ENCODE measurements around the gene SELENBP1.
"Not testable (repeated sequence)": the region's sequence is repeated elsewhere in the genome, so short reads cannot be mapped to it uniquely, and the experiment has no call there.

Gene SELENBP1

GRCh38 chr1:151369302-151369610 is 3.2 kb downstream of the SELENBP1 start:
- Histone ChIP-seq H3K36me3 (replicated peaks) (no peaks in the 10 kb centered on the region), H3K27me3 (ENCODE audit: low read depth) (no peaks in the 10 kb centered on the region), H3K9me3 (no peaks in the 10 kb centered on the region), H3K4me3 (no peak overlapping the region), H3K4me1 (0 out of 2 replicates have a peak, but pooled peaks cover 2% of the 10 kb centered on the region)
- DNase-seq (ENCODE audit: low spot score in 2 of 2): no peak
- in situ Hi-C loops (cut with MboI; ENCODE audit: low sequenced_read_pairs): no loop called here

- H3K27me3 ChIP-seq (ENCODE audit: low read depth): no peaks in the 10 kb centered on the region
- H3K4me3 ChIP-seq: no peak overlapping the region
- 0 out of 2 replicates have a peak, but pooled peaks cover 2% of the 10 kb centered on the region for H3K4me1 ChIP-seq
- H3K36me3 ChIP-seq (replicated peaks): no peaks in the 10 kb centered on the region
- H3K9me3 ChIP-seq: no peaks in the 10 kb centered on the region
- peak in 1 of 2 experiments; percentile 0 for DNase-seq (ENCODE audit: low spot score in 2 of 2)
- in situ Hi-C loops (cut with MboI; ENCODE audit: low sequenced_read_pairs): no loop called here
Measured at GRCh38 chr1:151368393-151369301, 3.9 kb downstream of the SELENBP1 start.

GRCh38 chr1:151367658-151368392 is 4.7 kb downstream of the SELENBP1 start:
- no peaks in the 10 kb centered on the region for H3K36me3 ChIP-seq (replicated peaks)
- in situ Hi-C loops (cut with MboI; ENCODE audit: low sequenced_read_pairs): no loop called here
- peaks cover 2% of the 10 kb centered on the region for H3K9me3 ChIP-seq
- no peak overlapping the region for H3K4me3 ChIP-seq
- H3K4me1 ChIP-seq: 0 out of 2 replicates have a peak, but pooled peaks cover 2% of the 10 kb centered on the region
- no peaks in the 10 kb centered on the region for H3K27me3 ChIP-seq (ENCODE audit: low read depth)
- DNase-seq (ENCODE audit: low spot score in 2 of 2): peak in 1 of 2 experiments; percentile 1

DNA sequence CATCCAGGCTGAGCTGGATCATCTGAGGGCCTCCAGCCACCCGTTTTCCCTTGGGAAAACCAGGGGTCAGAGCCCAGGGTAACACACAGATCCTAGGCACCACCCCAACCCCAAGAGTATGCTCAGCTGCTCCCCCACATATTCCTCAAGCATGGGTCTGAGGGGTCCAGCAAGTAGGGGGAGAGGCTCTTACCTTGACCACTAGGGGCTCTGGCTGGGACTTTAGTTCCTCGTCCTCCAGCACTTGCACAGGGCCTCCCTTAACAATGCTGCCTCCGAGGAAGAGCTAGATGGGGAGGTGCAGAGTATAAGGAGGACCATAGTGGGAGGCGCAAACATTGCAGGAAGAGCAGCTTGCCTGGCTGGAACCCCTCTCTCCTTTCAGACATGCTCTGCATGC is 7.5 kb downstream of the SELENBP1 start:
- in situ Hi-C loops (cut with MboI; ENCODE audit: low sequenced_read_pairs): no loop called here
- no peak for DNase-seq (ENCODE audit: low spot score in 2 of 2)
- Histone ChIP-seq H3K27me3 (ENCODE audit: low read depth) (no peaks in the 10 kb centered on the region), H3K4me3 (no peak overlapping the region), H3K36me3 (replicated peaks) (no peaks in the 10 kb centered on the region), H3K9me3 (peaks cover 7% of the 10 kb centered on the region), H3K4me1 (no peaks in the 10 kb centered on the region)

DNA sequence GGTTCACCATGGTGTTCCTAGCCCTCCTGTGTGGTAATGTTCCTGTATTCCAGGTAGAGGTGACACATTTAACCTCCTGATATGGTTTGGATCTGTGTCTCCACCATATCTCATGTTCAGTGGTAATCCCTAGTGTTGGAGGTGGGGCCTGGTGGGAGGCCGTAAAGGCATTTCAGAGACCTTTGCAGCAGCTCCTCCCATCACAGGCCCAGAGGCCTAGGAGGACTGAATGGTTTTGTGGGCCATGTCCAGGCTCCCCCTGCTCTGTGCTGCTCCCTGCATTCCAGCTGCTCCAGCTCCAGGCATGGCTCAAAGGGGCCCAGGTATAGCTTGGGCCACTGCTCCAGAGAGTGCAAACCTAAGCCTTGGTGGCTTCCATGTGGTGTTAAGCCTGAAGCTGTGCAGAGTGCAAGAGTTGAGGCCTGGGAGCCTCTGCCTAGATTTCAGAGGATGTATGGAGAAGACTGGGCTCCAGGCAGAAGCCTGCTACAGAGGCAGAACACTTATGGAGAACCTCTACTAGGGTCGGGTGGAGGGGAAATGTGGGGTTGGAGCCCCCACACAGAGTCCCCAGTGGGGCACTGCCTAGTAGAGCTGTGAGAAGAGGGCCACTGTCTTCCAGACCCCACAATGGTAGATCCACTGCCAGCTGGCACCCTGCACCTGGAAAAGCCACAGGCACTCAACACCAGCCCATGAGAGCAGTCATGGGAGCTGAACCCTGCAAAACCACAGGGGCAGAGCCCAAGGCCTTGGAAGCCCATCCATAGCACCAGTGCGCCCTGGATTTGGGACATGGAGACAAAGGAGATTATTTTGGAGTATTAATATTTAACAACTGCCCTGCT is 10.0 kb downstream of the SELENBP1 start:
- in situ Hi-C loops (cut with MboI; ENCODE audit: low sequenced_read_pairs): no loop called here
- no peaks in the 10 kb centered on the region for H3K4me1 ChIP-seq
- no peak overlapping the region for H3K4me3 ChIP-seq
- H3K9me3 ChIP-seq: peaks cover 7% of the 10 kb centered on the region
- DNase-seq (ENCODE audit: low spot score in 2 of 2): no peak
- no peaks in the 10 kb centered on the region for H3K36me3 ChIP-seq (replicated peaks)
- no peaks in the 10 kb centered on the region for H3K27me3 ChIP-seq (ENCODE audit: low read depth)

DNA sequence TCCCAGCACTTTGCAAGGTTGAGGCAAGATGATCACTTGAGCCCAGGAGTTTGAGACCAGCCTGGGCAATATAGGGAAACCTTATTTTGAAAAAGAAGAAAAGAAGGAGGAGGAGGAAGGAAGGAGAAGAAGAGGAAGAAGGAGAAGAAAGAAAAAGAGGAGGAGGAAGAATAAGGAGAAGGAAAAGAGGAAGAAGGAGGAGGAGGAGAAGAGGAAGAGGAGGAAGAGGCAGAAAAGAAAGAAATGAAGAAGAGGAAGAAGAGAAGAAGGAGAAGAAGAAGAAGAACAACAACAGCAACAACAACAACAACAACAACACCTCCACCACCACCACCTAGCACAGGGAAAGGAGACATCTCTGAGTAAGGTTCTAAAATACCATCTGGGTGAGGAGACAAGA is 10.6 kb downstream of the SELENBP1 start:
- Histone ChIP-seq H3K9me3 (peaks cover 7% of the 10 kb centered on the region), H3K4me3 (no peak overlapping the region), H3K36me3 (replicated peaks) (no peaks in the 10 kb centered on the region), H3K27me3 (ENCODE audit: low read depth) (no peaks in the 10 kb centered on the region), H3K4me1 (no peaks in the 10 kb centered on the region)
- in situ Hi-C loops (cut with MboI; ENCODE audit: low sequenced_read_pairs): no loop called here
- DNase-seq (ENCODE audit: low spot score in 2 of 2): no peak

- Histone ChIP-seq H3K9me3 (peaks cover 7% of the 10 kb centered on the region), H3K4me1 (no peaks in the 10 kb centered on the region), H3K4me3 (no peak overlapping the region), H3K36me3 (replicated peaks) (no peaks in the 10 kb centered on the region), H3K27me3 (ENCODE audit: low read depth) (no peaks in the 10 kb centered on the region)
- no peak for DNase-seq (ENCODE audit: low spot score in 2 of 2)
- in situ Hi-C loops (cut with MboI; ENCODE audit: low sequenced_read_pairs): no loop called here
Measured at GRCh38 chr1:151356696-151357095, 15.8 kb downstream of the SELENBP1 start.

GRCh38 chr1:151352021-151352718 is 20.3 kb downstream of the SELENBP1 start:
- no peak for DNase-seq (ENCODE audit: low spot score in 2 of 2)
- H3K4me1 ChIP-seq: peaks cover 7% of the 10 kb centered on the region
- H3K4me3 ChIP-seq: no peak overlapping the region
- H3K9me3 ChIP-seq: peaks cover 12% of the 10 kb centered on the region
- in situ Hi-C loops (cut with MboI; ENCODE audit: low sequenced_read_pairs): no loop called here
- H3K36me3 ChIP-seq (replicated peaks): no peaks in the 10 kb centered on the region
- no peaks in the 10 kb centered on the region for H3K27me3 ChIP-seq (ENCODE audit: low read depth)

GRCh38 chr1:151350323-151350722 is 22.2 kb downstream of the SELENBP1 start:
- Histone ChIP-seq H3K9me3 (peaks cover 12% of the 10 kb centered on the region), H3K4me1 (peaks cover 15% of the 10 kb centered on the region)
- H3K4me3 ChIP-seq; DNase-seq (ENCODE audit: low spot score in 2 of 2); H3K27me3 ChIP-seq (ENCODE audit: low read depth); in situ Hi-C loops (cut with MboI; ENCODE audit: low sequenced_read_pairs); H3K36me3 ChIP-seq (replicated peaks): not testable (repeated sequence)

GRCh38 chr1:151347523-151348246 is 24.8 kb downstream of the SELENBP1 start:
- peaks cover 15% of the 10 kb centered on the region for H3K4me1 ChIP-seq
- peaks cover 12% of the 10 kb centered on the region for H3K9me3 ChIP-seq
- H3K4me3 ChIP-seq: peak overlapping the region; percentile 43
- H3K36me3 ChIP-seq (replicated peaks): peaks cover 25% of the 10 kb centered on the region
- DNase-seq (ENCODE audit: low spot score in 2 of 2): no peak
- in situ Hi-C loops (cut with MboI; ENCODE audit: low sequenced_read_pairs): no loop called here
- no peaks in the 10 kb centered on the region for H3K27me3 ChIP-seq (ENCODE audit: low read depth)

DNA sequence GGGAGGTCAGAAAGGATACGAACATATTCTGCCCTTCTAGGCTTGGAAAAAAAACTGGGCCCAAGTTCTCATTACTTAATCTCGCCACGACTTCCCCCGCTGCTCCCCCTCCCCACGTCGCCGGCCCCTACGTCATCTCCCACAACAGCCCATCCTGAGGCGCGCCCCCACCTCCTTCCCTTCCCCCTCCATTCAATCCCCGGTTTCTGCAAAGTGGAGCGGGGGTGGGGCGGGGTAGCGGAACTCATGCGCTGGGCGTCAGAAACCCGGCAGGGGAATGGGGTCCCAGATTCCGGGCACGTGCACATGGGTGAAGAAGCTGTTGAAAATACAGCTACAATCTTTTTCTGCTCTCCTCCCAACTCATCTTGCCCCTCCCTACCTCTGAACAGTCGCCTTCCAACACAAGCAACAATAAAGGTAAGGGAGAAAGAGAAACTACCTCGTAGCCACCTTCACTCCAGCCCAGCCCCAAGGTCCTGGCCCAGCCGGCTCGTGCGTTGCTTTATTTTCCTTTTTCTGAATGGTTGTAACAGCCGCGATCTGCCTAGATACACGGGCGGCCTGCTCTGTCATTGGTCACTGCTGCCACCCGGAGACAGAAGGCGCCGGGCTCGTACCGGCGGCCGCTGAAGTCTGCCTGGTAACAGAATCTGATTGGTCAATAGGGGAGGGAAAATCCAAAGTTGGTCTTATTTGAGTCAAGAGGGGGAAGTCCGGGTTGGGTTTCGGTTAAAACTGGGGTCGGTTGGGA is 25.6 kb downstream of the SELENBP1 start, which contains the start of gene RFX5:
TSS of gene RFX5 (minus strand) at position 484 of the 754 bp plus-strand sequence. CDS start 932 bp downstream, outside the sequence.
- Histone ChIP-seq H3K4me1 (peaks cover 15% of the 10 kb centered on the region), H3K4me3 (peak within 1 kb of the TSS; percentile 43), H3K9me3 (peaks cover 8% of the 10 kb centered on the region), H3K27me3 (ENCODE audit: low read depth) (no peaks in the 10 kb centered on the region), H3K36me3 (replicated peaks) (peaks cover 25% of the 10 kb centered on the region)
- in situ Hi-C loops (cut with MboI; ENCODE audit: low sequenced_read_pairs): no loop called here
- peak; percentile 96 for DNase-seq (ENCODE audit: low spot score in 2 of 2)

Data from HAP-1 (cell line).